ENCODE data around the gene HOXB7. TPM values are rescaled to one million over a fixed set of nuclear protein-coding genes. Genes with fewer than 3 reads are reported as not detected.
A peak's percentile ranks its signal among the peaks of the same experiment; 100 is the strongest.

HOXB7 gene
- total RNA-seq, 1 donor from 2014 or later: 1.2 TPM

DNA sequence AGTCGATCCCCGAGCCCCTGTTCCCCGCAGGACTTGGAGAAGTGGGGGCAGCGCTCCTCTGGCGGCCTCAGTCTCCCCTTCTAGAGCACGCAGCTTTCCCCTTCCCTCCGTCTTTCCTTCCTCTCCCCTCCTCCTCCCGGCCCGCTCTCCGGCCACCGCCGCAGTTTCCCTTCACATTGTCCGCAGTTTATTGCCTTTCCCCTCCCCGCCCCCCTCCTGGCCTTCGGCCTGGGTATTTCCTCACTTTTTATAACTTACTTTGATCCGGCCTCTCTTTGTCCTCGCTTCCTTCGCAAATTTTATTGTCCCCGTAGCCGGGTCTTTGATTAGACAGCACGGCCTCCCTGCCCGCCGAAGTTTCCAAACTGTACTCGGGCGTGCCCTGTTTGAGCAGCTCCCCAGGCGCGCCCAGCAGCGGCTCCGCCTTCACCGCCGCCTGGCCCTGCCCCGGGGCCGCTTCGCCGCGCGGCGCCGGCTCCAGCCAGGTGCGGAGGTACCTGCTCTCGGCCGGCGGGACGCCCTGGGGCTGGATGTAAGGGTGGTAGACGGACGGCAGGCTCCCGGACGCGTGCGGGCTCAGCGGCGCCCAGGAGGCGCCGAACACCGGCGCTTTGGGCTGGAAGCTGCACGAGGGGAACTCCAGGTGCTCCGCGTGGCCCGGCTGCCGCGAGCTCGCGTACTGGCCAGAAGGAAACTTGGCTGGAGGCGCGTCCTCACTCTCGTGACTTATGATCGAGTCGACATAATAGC, 14.9 kb upstream of the HOXB7 start:
- Histone ChIP-seq H3K36me3 (no peaks in the 10 kb centered on the region), H3K4me3 (peak overlapping the region; percentile 31), H3K4me1 (peaks cover 22% of the 10 kb centered on the region), H3K9me3 (no peaks in the 10 kb centered on the region), H3K27me3 (peaks cover 100% of the 10 kb centered on the region), H3K27ac (no peak overlapping the region)
- peak; percentile 70 for ATAC-seq
- intact Hi-C loops (cut with DNase I): loop anchor here (10.0 kb wide), 1 partner anchor 311 kb away; no protein-coding TSS in a partner anchor
- TF ChIP-seq, protein P1, sequence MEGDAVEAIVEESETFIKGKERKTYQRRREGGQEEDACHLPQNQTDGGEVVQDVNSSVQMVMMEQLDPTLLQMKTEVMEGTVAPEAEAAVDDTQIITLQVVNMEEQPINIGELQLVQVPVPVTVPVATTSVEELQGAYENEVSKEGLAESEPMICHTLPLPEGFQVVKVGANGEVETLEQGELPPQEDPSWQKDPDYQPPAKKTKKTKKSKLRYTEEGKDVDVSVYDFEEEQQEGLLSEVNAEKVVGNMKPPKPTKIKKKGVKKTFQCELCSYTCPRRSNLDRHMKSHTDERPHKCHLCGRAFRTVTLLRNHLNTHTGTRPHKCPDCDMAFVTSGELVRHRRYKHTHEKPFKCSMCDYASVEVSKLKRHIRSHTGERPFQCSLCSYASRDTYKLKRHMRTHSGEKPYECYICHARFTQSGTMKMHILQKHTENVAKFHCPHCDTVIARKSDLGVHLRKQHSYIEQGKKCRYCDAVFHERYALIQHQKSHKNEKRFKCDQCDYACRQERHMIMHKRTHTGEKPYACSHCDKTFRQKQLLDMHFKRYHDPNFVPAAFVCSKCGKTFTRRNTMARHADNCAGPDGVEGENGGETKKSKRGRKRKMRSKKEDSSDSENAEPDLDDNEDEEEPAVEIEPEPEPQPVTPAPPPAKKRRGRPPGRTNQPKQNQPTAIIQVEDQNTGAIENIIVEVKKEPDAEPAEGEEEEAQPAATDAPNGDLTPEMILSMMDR (IDR thresholded peaks at IDR 0.05): no peak
- DNase-seq: no peak

DNA sequence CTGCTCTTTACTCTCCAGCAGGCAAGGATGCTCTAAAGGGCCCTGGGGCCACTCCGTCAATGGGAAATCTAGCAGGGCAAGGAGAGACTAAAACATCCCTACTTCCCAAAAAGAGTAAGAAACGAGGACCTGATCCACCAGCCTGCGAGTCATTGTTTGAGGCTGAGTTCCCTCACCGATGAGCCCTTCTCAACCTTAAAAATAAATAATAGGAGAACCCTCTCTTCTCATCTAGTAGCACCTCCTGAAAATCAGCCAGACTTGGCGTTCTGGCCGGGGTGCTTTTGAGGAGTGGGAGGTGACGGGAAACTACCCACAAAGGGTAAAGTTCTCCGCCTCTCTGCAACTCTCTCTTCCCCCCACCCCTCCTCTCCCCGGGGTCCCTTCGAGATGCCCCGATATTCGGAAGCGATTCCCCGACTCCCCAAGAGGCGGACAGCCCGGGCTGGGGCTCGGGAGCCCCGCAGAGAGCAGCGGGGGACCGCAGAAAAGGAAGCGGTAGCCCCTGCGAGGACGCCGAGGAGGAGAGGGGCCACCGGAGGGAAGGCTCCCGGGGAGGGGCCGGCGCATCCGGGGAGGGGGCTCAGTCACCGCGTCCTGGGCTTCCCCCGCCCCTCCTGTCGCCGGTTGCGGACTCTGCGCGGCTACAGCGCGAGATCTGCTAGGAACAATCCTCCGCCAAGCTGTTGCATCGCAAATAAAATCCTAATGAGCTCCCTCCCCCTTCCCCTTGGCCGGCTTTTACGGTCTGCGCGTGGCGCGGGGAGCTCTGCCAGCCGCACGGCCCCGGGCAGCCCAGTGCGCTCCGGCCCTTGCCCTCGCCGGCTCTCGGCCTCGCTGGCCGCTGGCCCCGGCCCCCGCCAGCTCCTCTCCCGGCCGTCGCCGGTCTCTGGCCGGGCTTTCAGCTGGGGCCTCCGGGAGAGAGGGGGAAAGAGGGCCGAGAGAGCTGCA, 14.0 kb upstream of the HOXB7 start:
- Histone ChIP-seq H3K27me3 (peaks cover 100% of the 10 kb centered on the region), H3K9me3 (no peaks in the 10 kb centered on the region), H3K4me1 (peaks cover 22% of the 10 kb centered on the region), H3K4me3 (peak overlapping the region; percentile 31), H3K36me3 (no peaks in the 10 kb centered on the region), H3K27ac (no peak overlapping the region)
- ATAC-seq (peak; percentile 13), DNase-seq (no peak)
- intact Hi-C loops (cut with DNase I): loop anchor here (10.0 kb wide), 1 partner anchor 310 kb away; no protein-coding TSS in a partner anchor
- TF ChIP-seq, protein P1 (IDR thresholded peaks at IDR 0.05): no peak

DNA sequence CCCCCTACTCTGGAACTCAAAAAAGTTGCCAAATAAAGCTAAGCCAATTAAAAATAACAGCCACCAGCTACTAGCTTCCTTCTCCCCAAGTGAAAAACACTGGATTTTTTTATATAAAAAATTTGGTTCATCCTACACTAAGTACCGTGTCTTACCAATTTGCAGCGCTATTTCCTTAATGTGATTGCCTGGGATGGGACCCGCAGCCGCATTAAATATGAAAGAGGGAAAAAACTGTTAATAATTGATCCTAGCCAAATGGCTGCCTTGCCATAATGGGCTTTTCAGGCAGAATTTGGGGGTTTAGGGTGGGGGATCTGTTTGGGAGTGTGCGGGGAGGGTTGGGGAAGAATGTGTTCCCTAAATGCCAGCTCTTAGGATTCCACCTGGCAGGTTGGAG, 13.3 kb upstream of the HOXB7 start:
- ATAC-seq (no peak), DNase-seq (no peak)
- H3K27ac ChIP-seq: no peak overlapping the region
- H3K36me3 ChIP-seq: no peaks in the 10 kb centered on the region
- intact Hi-C loops (cut with DNase I): loop anchor here (10.0 kb wide), 1 partner anchor 309 kb away; no protein-coding TSS in a partner anchor
- TF ChIP-seq, protein P1 (IDR thresholded peaks at IDR 0.05): no peak
- H3K4me3 ChIP-seq: no peak overlapping the region
- peaks cover 100% of the 10 kb centered on the region for H3K27me3 ChIP-seq
- H3K9me3 ChIP-seq: no peaks in the 10 kb centered on the region
- peaks cover 22% of the 10 kb centered on the region for H3K4me1 ChIP-seq

DNA sequence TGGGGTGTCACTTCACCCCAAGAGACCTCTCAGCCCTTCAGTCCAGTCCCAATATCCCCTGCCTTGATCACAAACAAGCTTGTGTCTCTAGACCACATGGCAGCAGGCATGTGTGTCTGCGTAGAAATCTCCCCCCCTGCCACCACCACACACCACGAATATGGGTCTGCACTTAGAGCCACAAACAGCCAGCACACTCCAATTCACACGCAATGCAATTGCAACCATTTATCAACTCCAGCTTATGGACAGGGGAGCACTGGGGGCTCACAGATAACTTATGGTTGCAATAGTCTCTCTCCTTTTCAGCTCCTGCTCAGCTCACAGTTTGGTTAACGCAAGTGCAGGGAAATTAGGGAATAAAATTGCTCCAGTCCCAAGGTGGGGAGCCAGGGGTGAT, 12.8 kb upstream of the HOXB7 start:
- no peak for ATAC-seq
- H3K9me3 ChIP-seq: no peaks in the 10 kb centered on the region
- H3K27ac ChIP-seq: no peak overlapping the region
- peaks cover 100% of the 10 kb centered on the region for H3K27me3 ChIP-seq
- TF ChIP-seq, protein P1 (IDR thresholded peaks at IDR 0.05): no peak
- peaks cover 22% of the 10 kb centered on the region for H3K4me1 ChIP-seq
- no peaks in the 10 kb centered on the region for H3K36me3 ChIP-seq
- H3K4me3 ChIP-seq: no peak overlapping the region
- intact Hi-C loops (cut with DNase I): loop anchor here (10.0 kb wide), 1 partner anchor 309 kb away; no protein-coding TSS in a partner anchor
- DNase-seq: no peak

DNA sequence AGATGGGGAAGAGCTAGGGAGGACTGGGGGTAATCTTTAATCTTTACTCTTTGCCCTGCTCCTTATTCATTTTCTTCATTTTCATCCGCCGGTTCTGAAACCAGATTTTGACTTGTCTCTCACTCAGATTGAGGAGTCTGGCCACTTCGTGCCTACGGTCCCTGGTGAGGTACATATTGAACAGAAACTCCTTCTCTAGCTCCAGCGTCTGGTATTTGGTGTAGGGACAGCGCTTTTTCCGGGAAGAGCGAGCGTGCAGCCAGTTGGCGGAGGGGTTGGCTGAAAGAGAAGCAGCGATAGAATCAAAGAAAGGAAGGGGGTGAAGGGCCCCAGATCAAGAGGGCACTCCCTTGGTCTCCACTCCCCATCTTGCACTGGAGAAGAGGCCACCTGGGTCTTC, 12.0 kb upstream of the HOXB7 start:
- Histone ChIP-seq H3K4me1 (peaks cover 22% of the 10 kb centered on the region), H3K4me3 (no peak overlapping the region), H3K9me3 (no peaks in the 10 kb centered on the region), H3K27me3 (peaks cover 100% of the 10 kb centered on the region), H3K36me3 (no peaks in the 10 kb centered on the region), H3K27ac (no peak overlapping the region)
- no peak for ATAC-seq
- no peak for DNase-seq
- TF ChIP-seq, protein P1 (IDR thresholded peaks at IDR 0.05): no peak
- intact Hi-C loops (cut with DNase I): loop anchor here (10.0 kb wide), 1 partner anchor 308 kb away; no protein-coding TSS in a partner anchor
